GM21786 (cell line): ENCODE data around the gene WDSUB1.
A peak's percentile ranks its signal among the peaks of the same experiment; 100 is the strongest.

ENCODE experiments used
- ATAC-seq: cut with Tn5 transposase; IDR thresholded peaks from one replicate; pipeline ENCODE4 v1.9.1; 2021; ENCODE audit not compliant: unreplicated experiment

The WDSUB1 gene

GRCh38 chr2:159267921-159268320 lies 18.6 kb downstream of the WDSUB1 start:
- ATAC-seq = no peak

- no peak for ATAC-seq
Measured at GRCh38 chr2:159266554-159266953, 19.9 kb downstream of the WDSUB1 start.

- ATAC-seq = no peak
Measured at GRCh38 chr2:159265171-159265576, 21.3 kb downstream of the WDSUB1 start.

GRCh38 chr2:159262904-159263303 lies 23.6 kb downstream of the WDSUB1 start:
- no peak for ATAC-seq

- no peak for ATAC-seq
Measured at GRCh38 chr2:159262226-159262625, 24.3 kb downstream of the WDSUB1 start.

GRCh38 chr2:159256159-159256558 lies 30.3 kb downstream of the WDSUB1 start:
- ATAC-seq = no peak

- ATAC-seq = no peak
Measured at GRCh38 chr2:159252905-159253304, 33.6 kb downstream of the WDSUB1 start.

- no peak for ATAC-seq
Measured at GRCh38 chr2:159251296-159252173, 35.0 kb downstream of the WDSUB1 start.

- peak; percentile 79 for ATAC-seq
Measured at GRCh38 chr2:159249990-159250715, 36.4 kb downstream of the WDSUB1 start.

GRCh38 chr2:159246325-159246988 lies 40.0 kb downstream of the WDSUB1 start:
- ATAC-seq = no peak

GRCh38 chr2:159243529-159243928 lies 43.0 kb downstream of the WDSUB1 start:
- ATAC-seq = no peak

- no peak for ATAC-seq
Measured at GRCh38 chr2:159234868-159235267, 51.6 kb downstream of the WDSUB1 start.

GRCh38 chr2:159232456-159233170 lies 53.9 kb downstream of the WDSUB1 start:
- no peak for ATAC-seq

GRCh38 chr2:159230145-159230877 lies 56.2 kb downstream of the WDSUB1 start:
- no peak for ATAC-seq

GRCh38 chr2:159229476-159230144 lies 56.9 kb downstream of the WDSUB1 start:
- no peak for ATAC-seq

- no peak for ATAC-seq
Measured at GRCh38 chr2:159228081-159228581, 58.4 kb downstream of the WDSUB1 start.

- no peak for ATAC-seq
Measured at GRCh38 chr2:159227467-159227866, 59.0 kb downstream of the WDSUB1 start.

- no peak for ATAC-seq
Measured at GRCh38 chr2:159226608-159227385, 59.7 kb downstream of the WDSUB1 start.

GRCh38 chr2:159226059-159226461 lies 60.4 kb downstream of the WDSUB1 start:
- ATAC-seq = peak; percentile 70
